ENCODE measurements around the gene GAB2. TPM values are rescaled to one million over a fixed set of nuclear protein-coding genes. Genes with fewer than 3 reads are reported as not detected.

GAB2 gene
- total RNA-seq, 1 donor from 2014 or later: 65.8 TPM

DNA sequence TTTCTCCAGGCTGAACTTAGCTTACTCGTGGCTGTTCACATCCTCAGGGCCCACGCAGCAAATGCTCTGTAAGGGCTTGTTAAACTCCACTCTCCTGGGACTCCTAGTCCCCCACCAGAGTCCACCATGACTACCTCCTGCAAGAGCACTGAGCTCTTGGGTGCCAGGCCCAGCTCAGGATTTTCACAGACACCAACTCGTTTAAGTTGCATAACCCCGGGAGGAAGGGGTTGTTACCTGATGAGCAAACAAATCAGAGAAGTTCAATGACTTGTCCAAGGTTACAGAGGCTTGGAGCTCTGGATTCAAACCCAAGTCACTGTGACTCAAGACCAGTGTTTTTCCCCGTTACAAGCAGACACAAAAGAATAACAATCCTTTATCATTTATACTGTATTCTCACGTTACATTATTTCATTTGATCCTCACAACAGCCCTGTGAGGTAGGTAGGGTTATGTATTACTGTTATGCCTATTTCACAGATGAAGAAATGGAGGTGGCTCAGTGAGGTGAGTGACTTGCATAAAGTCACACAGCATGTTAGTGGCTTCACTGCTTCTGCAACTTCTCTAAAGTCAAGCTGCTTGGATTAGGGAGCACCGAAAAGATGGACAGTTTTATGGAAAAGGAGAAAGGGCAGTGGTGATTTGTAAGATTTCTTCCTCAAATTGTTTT is 246.6 kb downstream of the GAB2 start:
- intact Hi-C loops (cut with DNase I): no loop called here
- H3K27me3 ChIP-seq: no peaks in the 10 kb centered on the region
- H3K36me3 ChIP-seq: peaks cover 18% of the 10 kb centered on the region
- DNase-seq (no peak), ATAC-seq (no peak)
- H3K4me3 ChIP-seq: no peak overlapping the region
- H3K9me3 ChIP-seq: no peaks in the 10 kb centered on the region
- TF ChIP-seq, protein P1, sequence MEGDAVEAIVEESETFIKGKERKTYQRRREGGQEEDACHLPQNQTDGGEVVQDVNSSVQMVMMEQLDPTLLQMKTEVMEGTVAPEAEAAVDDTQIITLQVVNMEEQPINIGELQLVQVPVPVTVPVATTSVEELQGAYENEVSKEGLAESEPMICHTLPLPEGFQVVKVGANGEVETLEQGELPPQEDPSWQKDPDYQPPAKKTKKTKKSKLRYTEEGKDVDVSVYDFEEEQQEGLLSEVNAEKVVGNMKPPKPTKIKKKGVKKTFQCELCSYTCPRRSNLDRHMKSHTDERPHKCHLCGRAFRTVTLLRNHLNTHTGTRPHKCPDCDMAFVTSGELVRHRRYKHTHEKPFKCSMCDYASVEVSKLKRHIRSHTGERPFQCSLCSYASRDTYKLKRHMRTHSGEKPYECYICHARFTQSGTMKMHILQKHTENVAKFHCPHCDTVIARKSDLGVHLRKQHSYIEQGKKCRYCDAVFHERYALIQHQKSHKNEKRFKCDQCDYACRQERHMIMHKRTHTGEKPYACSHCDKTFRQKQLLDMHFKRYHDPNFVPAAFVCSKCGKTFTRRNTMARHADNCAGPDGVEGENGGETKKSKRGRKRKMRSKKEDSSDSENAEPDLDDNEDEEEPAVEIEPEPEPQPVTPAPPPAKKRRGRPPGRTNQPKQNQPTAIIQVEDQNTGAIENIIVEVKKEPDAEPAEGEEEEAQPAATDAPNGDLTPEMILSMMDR (IDR thresholded peaks at IDR 0.05): no peak
- H3K4me1 ChIP-seq: peaks cover 11% of the 10 kb centered on the region
- no peak overlapping the region for H3K27ac ChIP-seq

DNA sequence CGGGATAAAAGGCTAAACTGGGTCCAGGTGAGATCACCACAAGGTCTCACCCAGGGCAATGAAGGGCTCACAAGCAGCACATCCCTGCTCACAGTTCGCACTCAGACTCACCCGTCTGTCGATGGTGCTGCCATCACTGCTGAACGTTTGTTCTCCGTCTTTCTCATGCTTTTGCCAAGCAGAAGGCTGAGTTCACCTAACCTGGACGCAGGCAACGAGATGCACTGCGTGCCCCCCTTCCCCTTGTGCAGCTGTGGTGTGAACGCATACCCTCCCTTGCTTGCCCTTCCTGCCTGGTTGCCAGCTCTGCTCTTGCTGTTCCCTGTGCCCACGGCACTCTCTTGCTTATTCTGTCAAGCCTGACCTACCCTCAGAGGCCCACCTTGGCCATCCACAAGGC is 247.2 kb downstream of the GAB2 start:
- no peaks in the 10 kb centered on the region for H3K9me3 ChIP-seq
- H3K27me3 ChIP-seq: no peaks in the 10 kb centered on the region
- no peak for DNase-seq
- intact Hi-C loops (cut with DNase I): no loop called here
- H3K4me3 ChIP-seq: no peak overlapping the region
- H3K4me1 ChIP-seq: peaks cover 11% of the 10 kb centered on the region
- peaks cover 18% of the 10 kb centered on the region for H3K36me3 ChIP-seq
- H3K27ac ChIP-seq: no peak overlapping the region
- no peak for ATAC-seq
- TF ChIP-seq, protein P1 (IDR thresholded peaks at IDR 0.05): no peak

DNA sequence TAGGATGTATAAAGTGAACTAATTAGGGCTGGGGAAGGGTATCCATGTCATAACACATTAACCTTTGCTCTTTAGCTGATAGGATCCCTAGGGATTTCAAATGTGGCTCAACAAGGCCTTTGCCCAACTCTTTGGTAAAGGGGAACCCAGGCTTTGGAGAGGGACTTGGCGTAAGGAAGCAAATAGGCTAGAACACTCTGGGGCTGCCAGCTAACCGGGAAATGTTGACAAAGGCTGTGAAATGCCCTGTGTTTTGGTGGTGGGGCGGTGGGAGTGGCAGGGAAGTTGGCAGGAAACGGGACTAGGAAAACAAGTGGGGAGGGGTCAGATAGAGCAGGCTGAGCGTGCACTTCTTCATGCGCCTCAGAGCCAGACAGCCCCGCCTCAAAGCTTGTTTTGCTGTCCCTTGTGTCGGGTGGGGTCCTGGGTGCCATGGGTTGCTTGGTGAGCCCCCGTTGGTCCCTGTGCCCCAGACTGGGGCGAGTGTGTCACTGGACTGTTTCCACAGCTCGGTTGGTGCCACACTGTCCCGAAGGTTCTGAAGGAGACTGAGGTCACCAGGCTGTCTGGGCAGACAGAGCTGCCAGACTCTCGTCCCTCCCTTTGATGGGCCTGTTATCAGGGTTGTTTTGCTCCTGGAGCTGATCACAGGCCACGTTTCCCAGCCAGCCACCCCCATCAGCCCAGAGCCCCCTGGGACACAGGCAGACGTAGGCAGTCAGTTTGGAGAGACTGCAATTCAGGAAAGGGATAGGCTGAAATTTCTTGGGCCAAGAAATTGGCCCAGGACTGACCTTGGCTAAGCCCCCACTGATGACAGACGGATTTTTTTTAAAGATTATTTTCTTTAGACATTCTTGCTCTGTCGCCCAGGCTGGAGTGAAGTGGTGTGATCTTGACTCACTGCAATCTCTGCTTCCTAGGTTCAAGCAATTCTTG is 248.8 kb downstream of the GAB2 start:
- peaks cover 12% of the 10 kb centered on the region for H3K36me3 ChIP-seq
- H3K4me3 ChIP-seq: no peak overlapping the region
- TF ChIP-seq, protein P1 (IDR thresholded peaks at IDR 0.05): no peak
- no peak for DNase-seq
- H3K4me1 ChIP-seq: peaks cover 11% of the 10 kb centered on the region
- intact Hi-C loops (cut with DNase I): no loop called here
- H3K9me3 ChIP-seq: no peaks in the 10 kb centered on the region
- H3K27me3 ChIP-seq: no peaks in the 10 kb centered on the region
- ATAC-seq: peak; percentile 65
- peak overlapping the region; percentile 78 for H3K27ac ChIP-seq

DNA sequence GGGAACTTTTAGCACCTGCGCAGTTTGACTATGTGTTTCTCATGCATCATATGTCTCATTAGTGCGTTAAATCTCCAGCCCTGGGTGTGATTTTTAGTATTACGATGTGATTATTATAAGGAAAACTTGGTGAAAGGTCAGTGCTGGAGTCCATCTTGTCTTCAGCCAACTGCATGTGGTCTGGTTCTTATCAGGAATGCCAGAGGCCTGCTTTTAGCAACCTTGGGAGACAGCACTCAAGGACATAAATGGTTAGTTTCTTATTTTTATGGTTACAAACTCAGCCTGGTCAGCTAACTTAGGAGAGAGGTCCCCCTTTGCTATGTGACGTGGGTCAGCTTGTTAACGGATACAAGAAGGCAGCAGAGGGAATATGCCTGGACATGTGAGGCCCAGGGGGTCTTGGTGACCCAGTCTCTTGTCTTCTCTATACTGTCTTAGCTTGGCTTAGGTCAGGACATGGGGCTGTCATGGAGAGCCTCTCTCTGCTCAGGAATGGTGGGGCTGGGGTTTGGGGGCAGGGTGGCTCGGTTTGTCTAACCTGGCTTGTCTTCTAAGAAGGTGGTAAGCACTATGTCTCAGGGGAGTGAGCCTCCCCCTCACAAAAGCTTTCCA is 250.7 kb downstream of the GAB2 start:
- intact Hi-C loops (cut with DNase I): no loop called here
- H3K27me3 ChIP-seq: no peaks in the 10 kb centered on the region
- H3K27ac ChIP-seq: no peak overlapping the region
- no peaks in the 10 kb centered on the region for H3K9me3 ChIP-seq
- no peak overlapping the region for H3K4me3 ChIP-seq
- peaks cover 11% of the 10 kb centered on the region for H3K4me1 ChIP-seq
- DNase-seq (no peak), ATAC-seq (no peak)
- TF ChIP-seq, protein P1 (IDR thresholded peaks at IDR 0.05): no peak
- H3K36me3 ChIP-seq: peaks cover 2% of the 10 kb centered on the region

Other genes with a start within 250 kb of the GAB2 start
- gene KCTD21, start 229.2 kb downstream of the GAB2 start, total RNA-seq: 10.9 TPM
- 7.1 TPM for gene USP35, start 228.9 kb downstream of the GAB2 start, total RNA-seq
- 17.5 TPM for gene NARS2, start 157.0 kb upstream of the GAB2 start, total RNA-seq

Data from upper lobe of right lung (tissue), 1 donor.